Activated naive CD8-positive, alpha-beta T cell (primary cell): ENCODE results near the gene RTEL1.
A peak's percentile ranks its signal among the peaks of the same experiment; 100 is the strongest.
"Not testable (repeated sequence)": the region's sequence is repeated elsewhere in the genome, so short reads cannot be mapped to it uniquely, and the experiment has no call there.

ENCODE experiments used
- H3K27ac Mint-ChIP-seq: one replicate; pipeline ENCODE4 v1.8.0; 2021; ENCODE audit warnings: mixed read lengths
- H3K27me3 Mint-ChIP-seq: one replicate; pipeline ENCODE4 v1.8.0; 2021; ENCODE audit warnings: mixed read lengths
- H3K36me3 Mint-ChIP-seq: one replicate; pipeline ENCODE4 v1.8.0; 2021; ENCODE audit warnings: mixed read lengths
- H3K4me1 Mint-ChIP-seq: one replicate; pipeline ENCODE4 v1.8.0; 2021; ENCODE audit warnings: low read depth, mixed read lengths
- H3K4me3 Mint-ChIP-seq: one replicate; pipeline ENCODE4 v1.8.0; 2021; ENCODE audit warnings: mild to moderate bottlenecking, mixed read lengths
- H3K9me3 Mint-ChIP-seq: one replicate; pipeline ENCODE4 v1.8.0; 2021; ENCODE audit warnings: low read depth, mixed read lengths

RTEL1 gene

GRCh38 chr20:63653041-63653973 is 4.8 kb upstream of the RTEL1 start, which contains the start of gene STMN3:
Gene STMN3, minus strand, starts transcription at chr20:63653424. Its CDS starts 79 bp downstream, at chr20:63653345.
- H3K36me3 Mint-ChIP-seq: no peaks in the 10 kb centered on the region
- H3K4me1 Mint-ChIP-seq: peaks cover 28% of the 10 kb centered on the region
- peak within 1 kb of the TSS; percentile 75 for H3K4me3 Mint-ChIP-seq
- no peaks in the 10 kb centered on the region for H3K27me3 Mint-ChIP-seq
- H3K27ac Mint-ChIP-seq: peak within 1 kb of the TSS; percentile 82
- H3K9me3 Mint-ChIP-seq: no peaks in the 10 kb centered on the region

- no peaks in the 10 kb centered on the region for H3K27me3 Mint-ChIP-seq
- no peaks in the 10 kb centered on the region for H3K36me3 Mint-ChIP-seq
- no peaks in the 10 kb centered on the region for H3K9me3 Mint-ChIP-seq
- peaks cover 28% of the 10 kb centered on the region for H3K4me1 Mint-ChIP-seq
- H3K27ac Mint-ChIP-seq: peak overlapping the region; percentile 82
- H3K4me3 Mint-ChIP-seq: peak overlapping the region; percentile 75
Observed at GRCh38 chr20:63653974-63654668, 4.0 kb upstream of the RTEL1 start.

- no peak overlapping the region for H3K27ac Mint-ChIP-seq
- H3K36me3 Mint-ChIP-seq: no peaks in the 10 kb centered on the region
- H3K9me3 Mint-ChIP-seq: no peaks in the 10 kb centered on the region
- no peaks in the 10 kb centered on the region for H3K27me3 Mint-ChIP-seq
- H3K4me3 Mint-ChIP-seq: no peak overlapping the region
- peaks cover 36% of the 10 kb centered on the region for H3K4me1 Mint-ChIP-seq
Observed at GRCh38 chr20:63655249-63655648, 2.9 kb upstream of the RTEL1 start.

- H3K9me3 Mint-ChIP-seq: no peaks in the 10 kb centered on the region
- no peak overlapping the region for H3K27ac Mint-ChIP-seq
- H3K4me3 Mint-ChIP-seq: peak overlapping the region; percentile 55
- no peaks in the 10 kb centered on the region for H3K36me3 Mint-ChIP-seq
- H3K27me3 Mint-ChIP-seq: no peaks in the 10 kb centered on the region
- H3K4me1 Mint-ChIP-seq: peaks cover 30% of the 10 kb centered on the region
Observed at GRCh38 chr20:63656451-63656850, 1.7 kb upstream of the RTEL1 start.

- peaks cover 27% of the 10 kb centered on the region for H3K4me1 Mint-ChIP-seq
- H3K27me3 Mint-ChIP-seq: no peaks in the 10 kb centered on the region
- peak overlapping the region; percentile 97 for H3K4me3 Mint-ChIP-seq
- H3K36me3 Mint-ChIP-seq: no peaks in the 10 kb centered on the region
- H3K27ac Mint-ChIP-seq: peak overlapping the region; percentile 94
- H3K9me3 Mint-ChIP-seq: no peaks in the 10 kb centered on the region
Observed at GRCh38 chr20:63657260-63657936, 714 bp upstream of the RTEL1 start.

- Mint-ChIP-seq H3K9me3 (no peaks in the 10 kb centered on the region), H3K4me3 (peak overlapping the region; percentile 97), H3K27me3 (no peaks in the 10 kb centered on the region), H3K4me1 (peaks cover 26% of the 10 kb centered on the region), H3K27ac (peak overlapping the region; percentile 94), H3K36me3 (no peaks in the 10 kb centered on the region)
Observed at GRCh38 chr20:63658749-63659187, 656 bp downstream of the RTEL1 start.

GRCh38 chr20:63659370-63659769 is 1.3 kb downstream of the RTEL1 start:
- no peaks in the 10 kb centered on the region for H3K36me3 Mint-ChIP-seq
- no peaks in the 10 kb centered on the region for H3K27me3 Mint-ChIP-seq
- peaks cover 20% of the 10 kb centered on the region for H3K4me1 Mint-ChIP-seq
- peak overlapping the region; percentile 97 for H3K4me3 Mint-ChIP-seq
- H3K27ac Mint-ChIP-seq: no peak overlapping the region
- no peaks in the 10 kb centered on the region for H3K9me3 Mint-ChIP-seq

- peaks cover 14% of the 10 kb centered on the region for H3K4me1 Mint-ChIP-seq
Observed at GRCh38 chr20:63660174-63660573, 2.1 kb downstream of the RTEL1 start.

GRCh38 chr20:63660622-63661021 is 2.5 kb downstream of the RTEL1 start:
- Mint-ChIP-seq H3K36me3 (no peaks in the 10 kb centered on the region), H3K4me1 (peaks cover 14% of the 10 kb centered on the region), H3K27ac (no peak overlapping the region), H3K4me3 (peak overlapping the region; percentile 97), H3K9me3 (no peaks in the 10 kb centered on the region), H3K27me3 (no peaks in the 10 kb centered on the region)

More at GRCh38 chr20:63660174-63660573, 2.1 kb downstream of the RTEL1 start:
- H3K4me3 Mint-ChIP-seq: peak overlapping the region; percentile 97
- not testable (repeated sequence) for H3K9me3 Mint-ChIP-seq, H3K36me3 Mint-ChIP-seq, H3K27ac Mint-ChIP-seq, H3K27me3 Mint-ChIP-seq

- Mint-ChIP-seq H3K27ac (no peak overlapping the region), H3K4me1 (peaks cover 14% of the 10 kb centered on the region), H3K9me3 (no peaks in the 10 kb centered on the region), H3K4me3 (no peak overlapping the region), H3K27me3 (no peaks in the 10 kb centered on the region), H3K36me3 (no peaks in the 10 kb centered on the region)
Observed at GRCh38 chr20:63661108-63661507, 3.0 kb downstream of the RTEL1 start.

GRCh38 chr20:63661959-63662812 is 4.1 kb downstream of the RTEL1 start:
- peaks cover 12% of the 10 kb centered on the region for H3K4me1 Mint-ChIP-seq
- H3K4me3 Mint-ChIP-seq: peak overlapping the region; percentile 38
- no peak overlapping the region for H3K27ac Mint-ChIP-seq
- H3K27me3 Mint-ChIP-seq: no peaks in the 10 kb centered on the region
- H3K36me3 Mint-ChIP-seq: no peaks in the 10 kb centered on the region
- no peaks in the 10 kb centered on the region for H3K9me3 Mint-ChIP-seq

- Mint-ChIP-seq H3K27me3 (no peaks in the 10 kb centered on the region), H3K36me3 (no peaks in the 10 kb centered on the region), H3K27ac (no peak overlapping the region), H3K9me3 (no peaks in the 10 kb centered on the region), H3K4me3 (no peak overlapping the region), H3K4me1 (peaks cover 12% of the 10 kb centered on the region)
Observed at GRCh38 chr20:63662813-63663189, 4.7 kb downstream of the RTEL1 start.

GRCh38 chr20:63663332-63664066 is 5.4 kb downstream of the RTEL1 start:
- peaks cover 3% of the 10 kb centered on the region for H3K36me3 Mint-ChIP-seq
- no peaks in the 10 kb centered on the region for H3K27me3 Mint-ChIP-seq
- no peaks in the 10 kb centered on the region for H3K9me3 Mint-ChIP-seq
- H3K4me3 Mint-ChIP-seq: no peak overlapping the region
- H3K27ac Mint-ChIP-seq: no peak overlapping the region
- H3K4me1 Mint-ChIP-seq: peaks cover 9% of the 10 kb centered on the region
